NCI-H226 (cell line): ENCODE data around the gene DKKL1.

Experiments used
- DNase-seq: peaks from one replicate; pipeline ENCODE4 v3.0.0-alpha.2; 2015

DKKL1 gene

DNA sequence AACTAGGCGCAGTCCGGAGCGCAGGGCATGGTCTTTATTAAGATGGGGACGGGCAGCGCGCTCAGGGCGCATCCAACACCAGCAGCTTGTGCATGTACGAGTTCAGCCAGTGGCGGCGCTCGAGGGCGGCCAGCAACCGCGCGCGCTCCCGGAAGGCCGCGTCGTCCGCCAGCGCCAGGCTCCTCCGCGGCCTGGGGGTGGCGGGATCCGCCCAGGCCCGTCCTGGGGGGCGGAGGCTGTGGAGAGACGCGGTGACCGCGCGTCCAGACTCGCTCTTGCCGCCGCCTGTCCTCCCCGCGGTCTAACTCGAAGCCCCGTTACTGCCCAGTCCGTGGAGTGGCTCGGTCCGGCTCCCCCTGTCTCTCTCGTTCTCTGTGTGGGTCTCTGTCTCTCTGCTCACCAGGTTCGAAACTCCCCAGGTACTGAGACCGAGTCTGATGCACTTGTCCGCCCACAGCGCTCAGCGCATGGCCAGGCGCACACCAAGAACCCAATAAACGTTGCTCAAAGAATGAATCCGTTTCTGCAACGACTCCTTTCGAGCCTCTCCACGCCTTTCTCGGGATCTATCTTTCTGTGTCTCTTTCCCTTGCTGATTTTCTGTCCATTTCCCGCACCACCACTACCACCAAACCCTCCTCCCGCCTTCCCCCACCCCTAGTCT lies 58.9 kb downstream of the DKKL1 start:
- no peak for DNase-seq

DNA sequence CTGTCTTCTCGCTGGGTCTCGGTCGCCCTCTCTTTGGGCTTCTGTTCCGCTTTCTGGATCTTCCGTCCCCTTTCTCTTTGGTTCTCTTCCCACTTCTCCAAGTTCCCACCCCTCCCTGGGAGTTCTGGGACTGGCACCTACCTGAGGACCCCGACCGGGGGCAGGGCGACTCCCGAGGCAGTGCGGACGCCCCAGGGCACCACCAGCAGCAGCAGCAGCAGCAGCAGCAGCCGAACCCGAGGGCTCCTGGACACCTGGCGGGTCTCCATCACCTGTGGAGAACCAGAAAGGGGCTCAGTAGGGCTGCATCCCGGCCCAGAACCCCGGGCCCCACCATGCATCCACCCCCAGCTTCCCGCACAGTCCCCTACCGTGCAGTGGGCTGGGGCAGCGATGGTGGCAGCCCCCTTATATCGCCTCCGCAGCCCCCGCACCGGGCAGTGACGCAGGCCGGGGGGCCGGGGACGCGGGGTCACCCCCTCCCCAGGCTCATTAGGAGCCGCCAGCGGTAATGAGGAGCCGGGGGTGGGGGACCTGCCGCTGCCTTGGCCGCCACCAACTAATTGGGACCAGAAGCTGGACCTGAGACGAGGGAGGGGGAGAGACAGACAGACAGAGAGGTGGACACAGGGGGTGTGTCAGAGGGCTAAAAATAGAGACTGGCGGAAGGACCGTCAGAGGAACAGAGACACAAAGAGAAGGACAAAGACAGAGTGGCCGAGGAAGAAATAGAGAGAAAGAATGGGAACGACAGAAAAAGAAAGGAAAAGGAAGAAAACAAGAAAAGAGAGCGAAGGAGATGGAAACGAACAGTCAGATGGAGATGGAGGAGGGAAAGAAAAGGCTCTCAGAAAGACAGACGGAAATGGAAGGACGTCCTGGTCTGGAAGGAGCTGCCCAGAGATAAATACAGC lies 59.7 kb downstream of the DKKL1 start, which contains the start of gene PTH2:
Gene PTH2, minus strand, starts transcription at position 371 of the 914 bp plus-strand sequence. Its CDS starts 102 bp downstream, at position 269.
- DNase-seq: no peak

DNA sequence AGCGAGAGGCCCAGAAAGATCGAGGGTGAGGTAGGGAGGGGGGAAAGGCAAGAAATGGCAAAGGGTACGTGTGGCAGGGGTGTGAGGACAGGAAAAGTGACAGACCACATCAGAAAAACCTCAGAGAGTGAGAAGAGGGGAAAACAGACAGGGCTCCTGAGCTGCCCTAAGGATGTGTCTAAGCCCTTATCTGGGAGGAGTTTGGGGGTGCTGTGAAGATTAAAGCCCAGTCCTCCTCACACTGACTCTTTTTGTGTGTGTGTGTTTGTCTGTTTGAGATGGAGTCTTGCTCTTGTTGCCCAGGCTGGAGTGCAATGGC lies 60.3 kb downstream of the DKKL1 start:
- DNase-seq: no peak
